ENCODE data around the gene MRPS14. TPM values are rescaled to one million over a fixed set of nuclear protein-coding genes. Genes with fewer than 3 reads are reported as not detected.

The MRPS14 gene
- total and polyA plus RNA-seq, 2 of the 4 experiments (the other 2 are of a cell fraction) = 22.0 to 23.1 TPM

GRCh38 chr1:174971466-174971865, 51.8 kb downstream of the MRPS14 start:
- Histone ChIP-seq H2AK5ac (ENCODE audit: low read depth, low read length) (no peak overlapping the region), H3K56ac (ENCODE audit: extremely low read depth, insufficient read depth, low read length) (no peak overlapping the region), H3K4me1 (ENCODE audit: control insufficient read depth, insufficient read depth, low read length) (no peaks in the 10 kb centered on the region; the same call in 1 of the 2 replicates), H3K4me3 (ENCODE audit: insufficient read depth, low read depth, low read length) (no peak overlapping the region), H2BK20ac (ENCODE audit: low read depth, low read length) (no peak overlapping the region), H3K27me3 (ENCODE audit: control insufficient read depth, insufficient read depth, low read length) (peaks cover 4% of the 10 kb centered on the region; the same call in 1 of the 2 replicates), H3K36me3 (ENCODE audit: control insufficient read depth, insufficient read depth, low read length) (no peaks in the 10 kb centered on the region), H2BK15ac (ENCODE audit: low read depth, low read length) (no peak overlapping the region), H3K4me2 (ENCODE audit: low read depth, low read length) (no peak overlapping the region), H3K4ac (ENCODE audit: low read depth, low read length) (no peak overlapping the region), H3K9ac (ENCODE audit: low read depth, low read length) (no peak overlapping the region), H2BK120ac (ENCODE audit: low read depth, low read length) (no peak overlapping the region), H4K5ac (ENCODE audit: low read depth, low read length) (no peak overlapping the region), H3K23ac (ENCODE audit: low read depth, low read length) (no peak overlapping the region), H3K9me1 (ENCODE audit: insufficient read depth, low read length) (no peaks in the 10 kb centered on the region), H3K14ac (replicated peaks; ENCODE audit: low read depth, low read length) (no peak overlapping the region), H2AK9ac (replicated peaks; ENCODE audit: low read depth, low read length, poor library complexity) (no peak overlapping the region), H3K18ac (ENCODE audit: low read depth, low read length) (no peak overlapping the region), H3K27ac (ENCODE audit: insufficient read depth, low read length) (no peak overlapping the region), H3K9me3 (ENCODE audit: control insufficient read depth, insufficient read depth, low read length) (no peaks in the 10 kb centered on the region), H4K20me1 (ENCODE audit: insufficient read depth, low read length) (no peaks in the 10 kb centered on the region), H4K8ac (ENCODE audit: low read depth in 2 of 2, low read length in 2 of 2) (no peak overlapping the region), H4K91ac (ENCODE audit: insufficient read depth, low read depth, low read length) (no peak overlapping the region), H2BK5ac (ENCODE audit: low read depth, low read length, poor library complexity, severe bottlenecking) (no peak overlapping the region), H2AFZ (replicated peaks; ENCODE audit: low read length, poor library complexity) (no peak overlapping the region), H3K79me1 (ENCODE audit: low read depth in 1 of 2, low read length in 2 of 2) (no peaks in the 10 kb centered on the region)
- ChIA-PET CTCF (no interaction called here), POLR2A (ENCODE audit: unreplicated experiment) (no interaction called here)
- BruUV-seq (replicated peaks) = no TSS peak
- TF ChIP-seq RCOR1 (IDR thresholded peaks at IDR 0.05; ENCODE audit: insufficient replicate concordance, low read length) (no peak), SMC3 (IDR thresholded peaks at IDR 0.05; ENCODE audit: low read depth, low read length) (no peak), MXI1 (IDR thresholded peaks at IDR 0.05; ENCODE audit: borderline replicate concordance, low read depth, low read length) (no peak), ELK1 (IDR thresholded peaks at IDR 0.05; ENCODE audit: borderline replicate concordance, low read depth, low read length) (no peak), FOS (IDR thresholded peaks at IDR 0.05; ENCODE audit: low read depth, low read length) (no peak), CEBPB (IDR thresholded peaks at IDR 0.05; ENCODE audit: low read depth, low read length) (no peak), RFX5 (IDR thresholded peaks at IDR 0.05; ENCODE audit: low read depth, low read length) (no peak), MAFK (IDR thresholded peaks at IDR 0.05; ENCODE audit: low read depth, low read length) (no peak), POLR2A (IDR thresholded peaks at IDR 0.05; ENCODE audit: low read depth, low read length) (no peak), CTCF (conservative IDR thresholded peaks at IDR 0.05; ENCODE audit: low read depth, low read length) (no peak), BHLHE40 (IDR thresholded peaks at IDR 0.05; ENCODE audit: low read depth, low read length) (no peak), CHD1 (IDR thresholded peaks at IDR 0.05; ENCODE audit: low read depth, low read length) (no peak), MAZ (IDR thresholded peaks at IDR 0.05; ENCODE audit: borderline replicate concordance, low read depth, low read length) (no peak), RAD21 (IDR thresholded peaks at IDR 0.05; ENCODE audit: low read length) (no peak), NFE2L2 (IDR thresholded peaks at IDR 0.05; ENCODE audit: low read depth, low read length) (no peak)
- TF ChIP-seq, protein P1, sequence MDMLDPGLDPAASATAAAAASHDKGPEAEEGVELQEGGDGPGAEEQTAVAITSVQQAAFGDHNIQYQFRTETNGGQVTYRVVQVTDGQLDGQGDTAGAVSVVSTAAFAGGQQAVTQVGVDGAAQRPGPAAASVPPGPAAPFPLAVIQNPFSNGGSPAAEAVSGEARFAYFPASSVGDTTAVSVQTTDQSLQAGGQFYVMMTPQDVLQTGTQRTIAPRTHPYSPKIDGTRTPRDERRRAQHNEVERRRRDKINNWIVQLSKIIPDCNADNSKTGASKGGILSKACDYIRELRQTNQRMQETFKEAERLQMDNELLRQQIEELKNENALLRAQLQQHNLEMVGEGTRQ (IDR thresholded peaks at IDR 0.05; ENCODE audit: low read depth, low read length) = no peak
- dilution Hi-C loops (cut with HindIII; ENCODE audit: low sequenced_read_pairs, unreplicated experiment) (no loop called here), intact Hi-C loops (cut with micrococcal nuclease) (no loop called here), in situ Hi-C loops (cut with MboI; ENCODE audit: low sequenced_read_pairs) (no loop called here)
- ATAC-seq (ENCODE audit: low read depth) = no peak
- DNase-seq = no peak

All from IMR-90 (cell line).